ENCODE data around the gene ACVR1B.

The ACVR1B gene

GRCh38 chr12:51920046-51920445 lies 31.5 kb upstream of the ACVR1B start:
- H3K36me3 ChIP-seq (ENCODE audit: control insufficient read depth in 2 of 2, insufficient read depth in 2 of 2, low read length in 2 of 2): peaks cover 0 to 2% of the 10 kb centered on the region in 2 donors
- no peak overlapping the region for H3K9ac ChIP-seq (ENCODE audit: low read length in 2 of 2)
- H3K4me1 ChIP-seq (ENCODE audit: control insufficient read depth, insufficient read depth, low read length): peaks cover 18% of the 10 kb centered on the region
- no peak overlapping the region for H3K4me3 ChIP-seq (ENCODE audit: low read length in 2 of 2)
- no peak overlapping the region for H3K27ac ChIP-seq (ENCODE audit: low read length)
- H3K9me3 ChIP-seq (ENCODE audit: control insufficient read depth in 2 of 2, low read length in 2 of 2): no peaks in the 10 kb centered on the region
- H3K27me3 ChIP-seq (ENCODE audit: control insufficient read depth in 1 of 2, insufficient read depth in 2 of 2, low read length in 2 of 2): peaks cover 8 to 9% of the 10 kb centered on the region in 2 donors

GRCh38 chr12:51921017-51921725 lies 30.3 kb upstream of the ACVR1B start:
- Histone ChIP-seq H3K36me3 (ENCODE audit: control insufficient read depth in 2 of 2, insufficient read depth in 2 of 2, low read length in 2 of 2) (peaks cover 0 to 2% of the 10 kb centered on the region in 2 donors), H3K27ac (ENCODE audit: low read length) (no peak overlapping the region), H3K9ac (ENCODE audit: low read length in 2 of 2) (no peak overlapping the region), H3K9me3 (ENCODE audit: control insufficient read depth in 2 of 2, low read length in 2 of 2) (no peaks in the 10 kb centered on the region), H3K27me3 (ENCODE audit: control insufficient read depth in 1 of 2, insufficient read depth in 2 of 2, low read length in 2 of 2) (peaks cover 6 to 9% of the 10 kb centered on the region in 2 donors), H3K4me3 (ENCODE audit: low read length in 2 of 2) (no peak overlapping the region), H3K4me1 (ENCODE audit: control insufficient read depth, insufficient read depth, low read length) (peaks cover 18% of the 10 kb centered on the region)

GRCh38 chr12:51922146-51922545 lies 29.4 kb upstream of the ACVR1B start:
- H3K27me3 ChIP-seq (ENCODE audit: control insufficient read depth in 1 of 2, insufficient read depth in 2 of 2, low read length in 2 of 2): peaks cover 6 to 9% of the 10 kb centered on the region in 2 donors
- no peak overlapping the region for H3K9ac ChIP-seq (ENCODE audit: low read length in 2 of 2)
- no peak overlapping the region for H3K4me3 ChIP-seq (ENCODE audit: low read length in 2 of 2)
- H3K36me3 ChIP-seq (ENCODE audit: control insufficient read depth in 2 of 2, insufficient read depth in 2 of 2, low read length in 2 of 2): peaks cover 0 to 2% of the 10 kb centered on the region in 2 donors
- H3K4me1 ChIP-seq (ENCODE audit: control insufficient read depth, insufficient read depth, low read length): peaks cover 18% of the 10 kb centered on the region
- H3K27ac ChIP-seq (ENCODE audit: low read length): no peak overlapping the region
- no peaks in the 10 kb centered on the region for H3K9me3 ChIP-seq (ENCODE audit: control insufficient read depth in 2 of 2, low read length in 2 of 2)

- Histone ChIP-seq H3K27ac (ENCODE audit: low read length) (peak overlapping the region; percentile 31), H3K4me3 (ENCODE audit: low read length in 2 of 2) (peak overlapping the region in 1 of 2 donors; percentile 35), H3K4me1 (ENCODE audit: control insufficient read depth, insufficient read depth, low read length) (peaks cover 14% of the 10 kb centered on the region), H3K9ac (ENCODE audit: low read length in 2 of 2) (no peak overlapping the region), H3K27me3 (ENCODE audit: control insufficient read depth in 1 of 2, insufficient read depth in 2 of 2, low read length in 2 of 2) (peaks cover 6 to 9% of the 10 kb centered on the region in 2 donors), H3K9me3 (ENCODE audit: control insufficient read depth in 2 of 2, low read length in 2 of 2) (no peaks in the 10 kb centered on the region), H3K36me3 (ENCODE audit: control insufficient read depth in 2 of 2, insufficient read depth in 2 of 2, low read length in 2 of 2) (peaks cover 0 to 2% of the 10 kb centered on the region in 2 donors)
Measured at GRCh38 chr12:51922762-51923505, 28.6 kb upstream of the ACVR1B start.

GRCh38 chr12:51923506-51924365 lies 27.8 kb upstream of the ACVR1B start:
- H3K9ac ChIP-seq (ENCODE audit: low read length in 2 of 2): no peak overlapping the region
- peak overlapping the region in 1 of 2 donors; percentile 35 for H3K4me3 ChIP-seq (ENCODE audit: low read length in 2 of 2)

GRCh38 chr12:51924551-51925319 lies 26.8 kb upstream of the ACVR1B start:
- H3K9me3 ChIP-seq (ENCODE audit: control insufficient read depth in 2 of 2, low read length in 2 of 2): no peaks in the 10 kb centered on the region
- H3K4me1 ChIP-seq (ENCODE audit: control insufficient read depth, insufficient read depth, low read length): peaks cover 14% of the 10 kb centered on the region
- H3K36me3 ChIP-seq (ENCODE audit: control insufficient read depth in 2 of 2, insufficient read depth in 2 of 2, low read length in 2 of 2): no peaks in the 10 kb centered on the region
- H3K4me3 ChIP-seq (ENCODE audit: low read length in 2 of 2): no peak overlapping the region
- H3K9ac ChIP-seq (ENCODE audit: low read length in 2 of 2): no peak overlapping the region
- peaks cover 6 to 9% of the 10 kb centered on the region in 2 donors for H3K27me3 ChIP-seq (ENCODE audit: control insufficient read depth in 1 of 2, insufficient read depth in 2 of 2, low read length in 2 of 2)
- no peak overlapping the region for H3K27ac ChIP-seq (ENCODE audit: low read length)

More at GRCh38 chr12:51923506-51924365, 27.8 kb upstream of the ACVR1B start:
- Histone ChIP-seq H3K36me3 (ENCODE audit: control insufficient read depth in 2 of 2, insufficient read depth in 2 of 2, low read length in 2 of 2) (no peaks in the 10 kb centered on the region), H3K27ac (ENCODE audit: low read length) (peak overlapping the region; percentile 11), H3K27me3 (ENCODE audit: control insufficient read depth in 1 of 2, insufficient read depth in 2 of 2, low read length in 2 of 2) (peaks cover 6 to 9% of the 10 kb centered on the region in 2 donors), H3K9me3 (ENCODE audit: control insufficient read depth in 2 of 2, low read length in 2 of 2) (no peaks in the 10 kb centered on the region), H3K4me1 (ENCODE audit: control insufficient read depth, insufficient read depth, low read length) (peaks cover 14% of the 10 kb centered on the region)

- peaks cover 6 to 9% of the 10 kb centered on the region in 2 donors for H3K27me3 ChIP-seq (ENCODE audit: control insufficient read depth in 1 of 2, insufficient read depth in 2 of 2, low read length in 2 of 2)
- H3K27ac ChIP-seq (ENCODE audit: low read length): no peak overlapping the region
- H3K36me3 ChIP-seq (ENCODE audit: control insufficient read depth in 2 of 2, insufficient read depth in 2 of 2, low read length in 2 of 2): no peaks in the 10 kb centered on the region
- H3K9ac ChIP-seq (ENCODE audit: low read length in 2 of 2): no peak overlapping the region
- H3K4me3 ChIP-seq (ENCODE audit: low read length in 2 of 2): no peak overlapping the region
- no peaks in the 10 kb centered on the region for H3K9me3 ChIP-seq (ENCODE audit: control insufficient read depth in 2 of 2, low read length in 2 of 2)
- H3K4me1 ChIP-seq (ENCODE audit: control insufficient read depth, insufficient read depth, low read length): peaks cover 14% of the 10 kb centered on the region
Measured at GRCh38 chr12:51925346-51926063, 26.0 kb upstream of the ACVR1B start.

- Histone ChIP-seq H3K27me3 (ENCODE audit: control insufficient read depth in 1 of 2, insufficient read depth in 2 of 2, low read length in 2 of 2) (peaks cover 6 to 9% of the 10 kb centered on the region in 2 donors), H3K4me1 (ENCODE audit: control insufficient read depth, insufficient read depth, low read length) (peaks cover 14% of the 10 kb centered on the region), H3K27ac (ENCODE audit: low read length) (no peak overlapping the region), H3K9me3 (ENCODE audit: control insufficient read depth in 2 of 2, low read length in 2 of 2) (no peaks in the 10 kb centered on the region), H3K36me3 (ENCODE audit: control insufficient read depth in 2 of 2, insufficient read depth in 2 of 2, low read length in 2 of 2) (no peaks in the 10 kb centered on the region), H3K4me3 (ENCODE audit: low read length in 2 of 2) (no peak overlapping the region), H3K9ac (ENCODE audit: low read length in 2 of 2) (no peak overlapping the region)
Measured at GRCh38 chr12:51926064-51926632, 25.4 kb upstream of the ACVR1B start.

GRCh38 chr12:51926718-51927117 lies 24.8 kb upstream of the ACVR1B start:
- Histone ChIP-seq H3K27ac (ENCODE audit: low read length) (no peak overlapping the region), H3K36me3 (ENCODE audit: control insufficient read depth in 2 of 2, insufficient read depth in 2 of 2, low read length in 2 of 2) (no peaks in the 10 kb centered on the region), H3K4me1 (ENCODE audit: control insufficient read depth, insufficient read depth, low read length) (peaks cover 14% of the 10 kb centered on the region), H3K9ac (ENCODE audit: low read length in 2 of 2) (no peak overlapping the region), H3K4me3 (ENCODE audit: low read length in 2 of 2) (no peak overlapping the region), H3K9me3 (ENCODE audit: control insufficient read depth in 2 of 2, low read length in 2 of 2) (no peaks in the 10 kb centered on the region), H3K27me3 (ENCODE audit: control insufficient read depth in 1 of 2, insufficient read depth in 2 of 2, low read length in 2 of 2) (peaks cover 6 to 9% of the 10 kb centered on the region in 2 donors)
